Parathyroid adenoma (tissue), 2 donors: ENCODE measurements around the gene H6PD.

Experiments
- H2AFZ ChIP-seq: fragments of 300-600 bp; sonication (generic); one replicate; pipeline ENCODE4 v1.7.0; 2017; ENCODE audit warnings: antibody characterized with exemption, mild to moderate bottlenecking
- H3K27ac ChIP-seq: fragments of 300-600 bp; sonication (generic); one replicate; pipeline ENCODE4 v1.7.0; 2017
- H3K27me3 ChIP-seq: fragments of 300-600 bp; sonication (generic); one replicate; pipeline ENCODE4 v1.7.0; 2017; ENCODE audit warnings: low read length; ENCODE audit not compliant: control insufficient read depth, insufficient read depth
- H3K36me3 ChIP-seq: fragments of 300-600 bp; sonication (generic); one replicate; pipeline ENCODE4 v1.7.0; 2017; ENCODE audit warnings: low read length; ENCODE audit not compliant: control insufficient read depth, insufficient read depth
- H3K4me1 ChIP-seq: fragments of 300-600 bp; sonication (generic); one replicate; pipeline ENCODE4 v1.7.0; 2017; ENCODE audit warnings: control low read depth
- H3K4me2 ChIP-seq: fragments of 300-600 bp; sonication (generic); one replicate; pipeline ENCODE4 v1.7.0; 2017; ENCODE audit warnings: low read length
- H3K4me3 ChIP-seq: fragments of 300-600 bp; sonication (generic); one replicate; pipeline ENCODE4 v1.7.0; 2017; ENCODE audit warnings: low read depth, low read length
- H3K79me2 ChIP-seq: fragments of 300-600 bp; sonication (generic); one replicate; pipeline ENCODE4 v1.7.0; 2017; ENCODE audit warnings: control low read depth
- H3K9ac ChIP-seq: fragments of 300-600 bp; sonication (generic); one replicate; pipeline ENCODE4 v1.7.0; 2017; ENCODE audit warnings: mild to moderate bottlenecking
- H3K9me3 ChIP-seq: fragments of 300-600 bp; sonication (generic); one replicate; pipeline ENCODE4 v1.7.0; 2017; ENCODE audit warnings: low read length; ENCODE audit not compliant: control insufficient read depth
- TF ChIP-seq, protein P1 (sequence below): fragments of 300-600 bp; sonication (generic); IDR thresholded peaks from one replicate; pipeline ENCODE4 v1.7.0; 2017; ENCODE audit warnings: antibody characterized with exemption, mild to moderate bottlenecking
- donor health status: primary hyperparathyroidism.

H6PD gene

DNA sequence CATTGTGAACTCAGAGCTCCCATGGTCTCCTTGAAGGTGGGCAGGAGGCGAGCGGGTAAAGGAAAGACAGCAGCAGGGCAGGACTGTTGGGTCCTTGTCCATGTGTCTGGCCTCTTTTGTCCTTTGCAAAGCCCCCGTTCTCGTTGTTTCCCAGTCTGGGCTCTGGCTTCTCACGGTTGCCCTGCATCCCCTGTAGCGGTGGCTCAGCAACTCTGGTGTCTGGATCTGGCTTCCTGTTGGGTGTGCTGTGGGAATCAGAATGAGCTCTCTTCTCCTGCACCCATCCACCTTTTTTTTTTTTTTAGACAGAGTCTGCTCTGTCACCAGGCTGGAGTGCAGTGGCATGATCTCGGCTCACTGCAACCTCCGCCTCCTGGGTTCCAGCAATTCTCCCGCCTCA lies 11.1 kb downstream of the H6PD start:
- Histone ChIP-seq H3K27me3 (no peaks in the 10 kb centered on the region), H3K9ac (no peak overlapping the region), H3K4me2 (no peak overlapping the region), H3K4me1 (peaks cover 8% of the 10 kb centered on the region), H3K9me3 (no peaks in the 10 kb centered on the region), H3K36me3 (no peaks in the 10 kb centered on the region), H2AFZ (no peak overlapping the region), H3K27ac (no peak overlapping the region), H3K79me2 (peaks cover 2% of the 10 kb centered on the region), H3K4me3 (no peak overlapping the region)
- TF ChIP-seq, protein P1, sequence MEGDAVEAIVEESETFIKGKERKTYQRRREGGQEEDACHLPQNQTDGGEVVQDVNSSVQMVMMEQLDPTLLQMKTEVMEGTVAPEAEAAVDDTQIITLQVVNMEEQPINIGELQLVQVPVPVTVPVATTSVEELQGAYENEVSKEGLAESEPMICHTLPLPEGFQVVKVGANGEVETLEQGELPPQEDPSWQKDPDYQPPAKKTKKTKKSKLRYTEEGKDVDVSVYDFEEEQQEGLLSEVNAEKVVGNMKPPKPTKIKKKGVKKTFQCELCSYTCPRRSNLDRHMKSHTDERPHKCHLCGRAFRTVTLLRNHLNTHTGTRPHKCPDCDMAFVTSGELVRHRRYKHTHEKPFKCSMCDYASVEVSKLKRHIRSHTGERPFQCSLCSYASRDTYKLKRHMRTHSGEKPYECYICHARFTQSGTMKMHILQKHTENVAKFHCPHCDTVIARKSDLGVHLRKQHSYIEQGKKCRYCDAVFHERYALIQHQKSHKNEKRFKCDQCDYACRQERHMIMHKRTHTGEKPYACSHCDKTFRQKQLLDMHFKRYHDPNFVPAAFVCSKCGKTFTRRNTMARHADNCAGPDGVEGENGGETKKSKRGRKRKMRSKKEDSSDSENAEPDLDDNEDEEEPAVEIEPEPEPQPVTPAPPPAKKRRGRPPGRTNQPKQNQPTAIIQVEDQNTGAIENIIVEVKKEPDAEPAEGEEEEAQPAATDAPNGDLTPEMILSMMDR: no peak

DNA sequence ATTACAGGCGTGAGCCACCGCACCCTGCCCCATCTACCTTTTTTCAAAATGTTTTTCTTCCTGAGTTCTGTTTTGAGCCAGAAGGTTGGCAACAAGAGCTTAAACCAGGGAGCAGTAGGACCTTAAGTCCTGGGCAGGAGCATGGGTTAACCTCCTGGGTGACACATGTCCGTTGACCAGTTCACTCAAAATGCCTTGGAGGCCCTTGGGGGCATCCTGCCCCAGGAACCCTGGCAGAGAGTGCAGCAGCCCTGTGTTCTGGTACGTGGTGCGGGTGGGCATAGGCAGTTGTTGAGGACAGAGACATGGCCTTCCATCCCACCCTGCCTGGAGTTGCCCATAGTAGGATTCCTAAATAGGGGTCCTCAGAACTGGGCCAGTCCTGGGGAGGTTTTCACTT lies 11.6 kb downstream of the H6PD start:
- H3K79me2 ChIP-seq: peaks cover 2% of the 10 kb centered on the region
- no peak overlapping the region for H3K9ac ChIP-seq
- no peak overlapping the region for H2AFZ ChIP-seq
- no peaks in the 10 kb centered on the region for H3K9me3 ChIP-seq
- TF ChIP-seq, protein P1: no peak
- H3K27ac ChIP-seq: no peak overlapping the region
- H3K4me3 ChIP-seq: no peak overlapping the region
- peaks cover 14% of the 10 kb centered on the region for H3K4me1 ChIP-seq
- no peaks in the 10 kb centered on the region for H3K36me3 ChIP-seq
- no peak overlapping the region for H3K4me2 ChIP-seq
- H3K27me3 ChIP-seq: no peaks in the 10 kb centered on the region

GRCh38 chr1:9246841-9247785 lies 12.5 kb downstream of the H6PD start:
- no peaks in the 10 kb centered on the region for H3K36me3 ChIP-seq
- H3K9me3 ChIP-seq: no peaks in the 10 kb centered on the region
- H3K9ac ChIP-seq: no peak overlapping the region
- no peak overlapping the region for H3K4me2 ChIP-seq
- TF ChIP-seq, protein P1: no peak
- H3K27me3 ChIP-seq: no peaks in the 10 kb centered on the region
- H3K4me3 ChIP-seq: no peak overlapping the region
- H3K79me2 ChIP-seq: peaks cover 2% of the 10 kb centered on the region
- H3K27ac ChIP-seq: no peak overlapping the region
- H2AFZ ChIP-seq: no peak overlapping the region
- peaks cover 16% of the 10 kb centered on the region for H3K4me1 ChIP-seq

DNA sequence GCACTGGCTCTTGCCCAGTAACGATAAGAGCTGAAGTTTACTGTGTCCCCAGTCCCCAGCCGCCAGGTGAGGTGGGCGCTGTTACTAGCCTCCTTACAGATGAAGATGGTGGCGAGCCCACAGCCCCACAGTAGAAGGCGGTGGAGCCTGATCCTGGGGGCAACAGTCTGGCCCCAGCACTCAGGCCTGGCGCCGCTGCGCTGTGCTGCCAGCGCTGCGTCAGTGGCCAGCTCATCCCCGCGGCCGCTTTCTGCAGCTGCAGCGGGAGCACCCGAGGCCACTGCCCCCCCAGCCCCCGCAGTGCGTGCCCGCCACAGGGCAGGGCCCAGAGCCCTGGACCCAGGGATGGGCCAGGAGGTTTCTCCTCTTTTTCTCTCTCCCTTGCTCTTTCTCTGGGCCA lies 13.3 kb downstream of the H6PD start:
- Histone ChIP-seq H3K4me3 (no peak overlapping the region), H3K4me1 (peaks cover 15% of the 10 kb centered on the region), H3K36me3 (no peaks in the 10 kb centered on the region), H3K4me2 (no peak overlapping the region), H2AFZ (no peak overlapping the region), H3K27me3 (no peaks in the 10 kb centered on the region), H3K9me3 (no peaks in the 10 kb centered on the region), H3K9ac (no peak overlapping the region), H3K79me2 (peaks cover under 1% of the 10 kb centered on the region), H3K27ac (no peak overlapping the region)
- TF ChIP-seq, protein P1: no peak
